Neural progenitor cell (in vitro differentiated cells): ENCODE data around the gene LBR.

Experiments
- CTCF ChIP-seq: fragments of 200-600 bp; sonication (generic); IDR thresholded peaks from 2 replicates; pipeline ENCODE4 v1.5.1; 2017; ENCODE audit warnings: antibody characterized with exemption, mild to moderate bottlenecking
- EZH2 ChIP-seq: fragments of 200-600 bp; sonication (generic); IDR thresholded peaks from 2 replicates; pipeline ENCODE4 v1.6.1; 2017; ENCODE audit warnings: antibody characterized with exemption, mild to moderate bottlenecking, moderate library complexity

GRCh38 chr1:225454733-225455132 lies 26.9 kb upstream of the LBR start:
- TF ChIP-seq EZH2 = no peak
- TF ChIP-seq CTCF = no peak
